OCI-LY3 (cell line): ENCODE results near the gene GGA2.
"Not testable (repeated sequence)": the region's sequence is repeated elsewhere in the genome, so short reads cannot be mapped to it uniquely, and the experiment has no call there.

Experiments
- H2AFZ ChIP-seq: fragments of 200-600, 300-600 bp; shearing (Covaris generic); 2 replicates; pipeline ENCODE4 v1.6.0; 2014; ENCODE audit warnings: antibody characterized with exemption, low read depth, low read length
- H3K27ac ChIP-seq: fragments of 200-600, 300-600 bp; sonication (generic); 2 replicates; pipeline ENCODE4 v1.5.1; 2014; ENCODE audit warnings: mild to moderate bottlenecking, low read length, moderate library complexity, mixed read lengths
- H3K27me3 ChIP-seq: fragments of 200-600, 300-600 bp; sonication (generic); 2 replicates; pipeline ENCODE4 v1.6.1; 2014; ENCODE audit warnings: low read depth, low read length, mixed read lengths
- H3K36me3 ChIP-seq: fragments of 200-600, 300-600 bp; sonication (generic); replicated peaks from 2 replicates; pipeline ENCODE3; 2014; ENCODE audit warnings: low read depth, low read length, mixed read lengths
- H3K4me1 ChIP-seq: fragments of 300-600, 200-600 bp; sonication (generic); 2 replicates; pipeline ENCODE4 v1.6.1; 2014; ENCODE audit warnings: low read length, mixed read lengths
- H3K4me2 ChIP-seq: fragments of 200-600, 300-600 bp; sonication (generic); 2 replicates; pipeline ENCODE4 v1.6.1; 2014; ENCODE audit warnings: low read length, mixed read lengths
- H3K4me3 ChIP-seq: fragments of 300-600, 200-600 bp; sonication (generic); 2 replicates; pipeline ENCODE4 v1.5.1; 2014; ENCODE audit warnings: antibody characterized with exemption, mild to moderate bottlenecking, low read length, moderate library complexity
- H3K79me2 ChIP-seq: fragments of 300-600, 200-600 bp; shearing (Covaris generic); 2 replicates; pipeline ENCODE4 v1.6.1; 2014; ENCODE audit warnings: mild to moderate bottlenecking, low read length, mixed read lengths
- H3K9ac ChIP-seq: fragments of 300-600, 200-600 bp; shearing (Covaris generic); 2 replicates; pipeline ENCODE4 v1.6.0; 2014; ENCODE audit warnings: mild to moderate bottlenecking, low read length, moderate library complexity
- H3K9me3 ChIP-seq: fragments of 200-600, 300-600 bp; shearing (Covaris generic); 2 replicates; pipeline ENCODE4 v1.6.1; 2014; ENCODE audit warnings: low read length, mixed read lengths; ENCODE audit not compliant: insufficient read depth
- H4K20me1 ChIP-seq: fragments of 200-600, 300-600 bp; sonication (generic); 2 replicates; pipeline ENCODE4 v1.6.1; 2016; ENCODE audit warnings: low read length, mixed read lengths; ENCODE audit not compliant: insufficient read depth
- EZH2phosphoT487 ChIP-seq: fragments of 200-600 bp; shearing (Covaris generic); IDR thresholded peaks from 2 replicates; pipeline ENCODE4 v1.6.1; 2018; ENCODE audit warnings: antibody characterized with exemption, mixed run types, low read depth
- TF ChIP-seq, protein P1 (sequence below): fragments of 200-600, 300-600 bp; sonication (generic); IDR thresholded peaks from 2 replicates; pipeline ENCODE4 v1.5.1; 2014; ENCODE audit warnings: antibody characterized with exemption, low read length, low read depth

The GGA2 gene

DNA sequence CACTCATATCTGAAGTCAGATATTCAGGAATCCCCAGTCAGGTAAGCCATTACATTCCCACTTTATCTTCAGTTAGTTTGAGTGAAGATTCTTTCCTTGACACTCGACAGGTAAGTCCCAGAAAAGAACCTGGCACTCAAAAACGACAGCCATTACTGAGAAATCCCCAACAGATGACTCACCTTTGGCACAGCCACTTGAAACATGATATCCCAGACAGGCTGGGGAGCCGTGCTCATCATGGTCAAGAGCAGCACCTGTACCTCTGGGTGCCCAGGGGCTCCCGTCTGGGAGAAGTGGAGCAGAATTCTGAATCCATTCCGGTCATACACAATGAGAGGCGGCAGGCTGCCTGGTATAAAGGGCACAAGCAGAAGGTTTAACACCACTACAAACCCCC, 40.5 kb downstream of the GGA2 start:
- Histone ChIP-seq H3K4me1 (no peaks in the 10 kb centered on the region), H3K4me2 (no peak overlapping the region), H3K9me3 (no peaks in the 10 kb centered on the region), H3K27ac (no peak overlapping the region), H3K4me3 (no peak overlapping the region), H4K20me1 (peaks cover 3% of the 10 kb centered on the region; the same call in 1 of the 2 replicates), H3K79me2 (no peaks in the 10 kb centered on the region), H3K9ac (no peak overlapping the region), H3K27me3 (no peaks in the 10 kb centered on the region), H2AFZ (no peak overlapping the region), H3K36me3 (peaks cover 59% of the 10 kb centered on the region)
- TF ChIP-seq, protein P1, sequence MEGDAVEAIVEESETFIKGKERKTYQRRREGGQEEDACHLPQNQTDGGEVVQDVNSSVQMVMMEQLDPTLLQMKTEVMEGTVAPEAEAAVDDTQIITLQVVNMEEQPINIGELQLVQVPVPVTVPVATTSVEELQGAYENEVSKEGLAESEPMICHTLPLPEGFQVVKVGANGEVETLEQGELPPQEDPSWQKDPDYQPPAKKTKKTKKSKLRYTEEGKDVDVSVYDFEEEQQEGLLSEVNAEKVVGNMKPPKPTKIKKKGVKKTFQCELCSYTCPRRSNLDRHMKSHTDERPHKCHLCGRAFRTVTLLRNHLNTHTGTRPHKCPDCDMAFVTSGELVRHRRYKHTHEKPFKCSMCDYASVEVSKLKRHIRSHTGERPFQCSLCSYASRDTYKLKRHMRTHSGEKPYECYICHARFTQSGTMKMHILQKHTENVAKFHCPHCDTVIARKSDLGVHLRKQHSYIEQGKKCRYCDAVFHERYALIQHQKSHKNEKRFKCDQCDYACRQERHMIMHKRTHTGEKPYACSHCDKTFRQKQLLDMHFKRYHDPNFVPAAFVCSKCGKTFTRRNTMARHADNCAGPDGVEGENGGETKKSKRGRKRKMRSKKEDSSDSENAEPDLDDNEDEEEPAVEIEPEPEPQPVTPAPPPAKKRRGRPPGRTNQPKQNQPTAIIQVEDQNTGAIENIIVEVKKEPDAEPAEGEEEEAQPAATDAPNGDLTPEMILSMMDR: no peak

DNA sequence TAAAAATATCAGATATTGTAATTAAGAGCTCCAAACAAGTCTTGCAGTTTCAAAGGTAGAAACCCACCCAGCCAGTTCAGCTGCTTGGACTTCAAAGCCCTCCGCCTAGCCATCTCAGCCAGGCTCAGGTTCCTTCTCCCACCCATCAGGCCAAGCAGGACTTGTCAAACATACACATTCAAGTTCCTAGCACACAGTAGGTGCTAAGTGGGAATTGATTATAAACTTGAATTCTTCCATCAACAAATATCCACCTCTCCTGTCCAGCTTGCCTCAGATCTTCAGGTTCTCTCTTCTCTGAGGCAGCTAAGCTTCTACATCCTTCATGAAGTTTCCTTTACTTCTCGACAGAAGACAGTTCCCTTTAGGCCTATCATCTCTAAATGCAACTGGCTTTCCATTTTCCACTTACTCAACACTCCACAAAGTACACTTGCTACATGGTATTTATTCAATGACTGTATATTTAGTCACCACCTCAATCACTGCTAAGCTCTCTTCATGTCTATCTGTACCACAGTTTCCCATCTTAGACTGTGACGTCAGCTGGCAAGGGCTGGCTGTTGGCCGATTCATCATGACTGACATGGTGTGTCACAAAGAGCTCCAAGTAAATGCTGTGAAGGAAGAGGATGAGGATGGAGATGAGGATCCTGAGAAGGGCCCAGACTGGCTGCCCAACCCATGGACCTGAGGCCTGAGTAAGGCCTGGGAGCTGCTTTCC, 44.0 kb downstream of the GGA2 start:
- Histone ChIP-seq H3K9ac (no peak overlapping the region), H3K27ac (no peak overlapping the region), H3K4me3 (no peak overlapping the region), H3K79me2 (no peaks in the 10 kb centered on the region), H3K4me2 (no peak overlapping the region), H2AFZ (no peak overlapping the region), H3K4me1 (no peaks in the 10 kb centered on the region), H3K9me3 (no peaks in the 10 kb centered on the region), H4K20me1 (peaks cover 3% of the 10 kb centered on the region; the same call in 1 of the 2 replicates), H3K36me3 (peaks cover 43% of the 10 kb centered on the region), H3K27me3 (no peaks in the 10 kb centered on the region)
- TF ChIP-seq EZH2phosphoT487: no peak
- TF ChIP-seq, protein P1: no peak

DNA sequence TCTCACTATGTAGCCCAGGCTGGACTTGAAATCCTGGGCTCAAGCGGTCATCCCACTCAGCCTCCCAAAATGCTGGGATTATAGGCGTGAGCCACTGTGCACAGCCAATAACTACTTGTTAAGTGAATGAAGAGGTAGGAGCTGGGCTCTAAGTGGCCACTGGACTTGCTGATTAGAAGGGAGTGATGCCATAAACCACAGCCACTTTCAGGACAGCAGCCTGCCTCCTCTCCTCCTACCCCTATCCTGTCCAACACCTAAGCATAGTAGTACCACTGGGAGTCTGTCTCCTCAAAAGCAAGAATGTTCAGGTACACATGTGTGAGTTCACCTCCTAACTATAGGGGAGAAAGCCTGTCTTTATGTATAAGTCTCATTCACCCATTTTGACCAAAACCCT, 45.1 kb downstream of the GGA2 start:
- Histone ChIP-seq H3K4me3 (no peak overlapping the region), H3K27me3 (no peaks in the 10 kb centered on the region), H4K20me1 (peaks cover 3% of the 10 kb centered on the region; the same call in 1 of the 2 replicates), H3K4me2 (no peak overlapping the region), H3K36me3 (peaks cover 37% of the 10 kb centered on the region), H3K27ac (no peak overlapping the region), H3K79me2 (no peaks in the 10 kb centered on the region), H2AFZ (no peak overlapping the region), H3K4me1 (no peaks in the 10 kb centered on the region), H3K9ac (no peak overlapping the region), H3K9me3 (no peaks in the 10 kb centered on the region)
- TF ChIP-seq EZH2phosphoT487: no peak
- TF ChIP-seq, protein P1: no peak

DNA sequence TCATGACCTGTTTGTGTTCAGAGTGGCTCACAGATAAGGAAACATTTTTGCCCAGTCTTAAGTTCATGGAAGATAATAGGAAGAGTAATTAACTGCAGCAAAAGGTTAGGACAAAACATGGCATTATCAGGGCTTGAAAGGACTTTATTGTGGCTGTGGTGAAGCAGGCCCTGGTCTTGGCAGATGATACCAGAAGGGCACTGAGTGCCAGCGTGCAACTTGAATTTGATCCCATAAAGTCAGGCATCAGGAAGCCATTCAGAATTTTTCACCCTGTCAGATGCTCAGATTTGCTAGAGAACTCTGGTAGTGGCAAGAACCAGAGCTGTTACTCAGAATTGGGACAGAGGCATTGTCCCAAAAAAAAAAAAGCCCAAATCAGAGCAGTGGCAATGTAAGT, 46.1 kb downstream of the GGA2 start:
- peaks cover 3% of the 10 kb centered on the region; the same call in 1 of the 2 replicates for H4K20me1 ChIP-seq
- no peaks in the 10 kb centered on the region for H3K9me3 ChIP-seq
- TF ChIP-seq, protein P1: no peak
- TF ChIP-seq EZH2phosphoT487: no peak
- H3K4me3 ChIP-seq: no peak overlapping the region
- H3K27ac ChIP-seq: no peak overlapping the region
- no peaks in the 10 kb centered on the region for H3K79me2 ChIP-seq
- H3K36me3 ChIP-seq: peaks cover 27% of the 10 kb centered on the region
- H3K9ac ChIP-seq: no peak overlapping the region
- no peak overlapping the region for H2AFZ ChIP-seq
- H3K4me1 ChIP-seq: no peaks in the 10 kb centered on the region
- H3K27me3 ChIP-seq: no peaks in the 10 kb centered on the region
- no peak overlapping the region for H3K4me2 ChIP-seq

DNA sequence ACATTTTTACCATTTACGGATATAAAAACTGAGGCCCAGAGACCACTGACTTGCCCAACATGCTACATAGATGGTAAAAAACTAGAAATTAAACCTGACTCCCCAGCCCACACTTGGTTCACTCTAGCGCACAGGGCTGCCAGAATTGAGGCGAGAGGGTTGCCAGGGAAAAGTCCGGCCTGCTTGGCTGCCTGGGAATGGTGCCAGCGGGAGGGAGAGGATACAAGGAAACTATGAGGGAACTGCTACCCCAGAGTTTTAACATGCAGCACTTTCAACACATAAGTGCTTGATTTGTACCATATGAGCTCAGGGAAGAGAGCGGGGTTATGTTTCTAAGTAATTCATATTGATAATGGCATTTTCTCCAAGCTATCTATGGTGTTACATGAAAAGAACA, 47.3 kb downstream of the GGA2 start:
- not testable (repeated sequence) for H3K79me2 ChIP-seq, H2AFZ ChIP-seq, H3K27ac ChIP-seq, H3K9ac ChIP-seq, H4K20me1 ChIP-seq, H3K4me2 ChIP-seq, H3K4me1 ChIP-seq, H3K27me3 ChIP-seq, H3K9me3 ChIP-seq, H3K4me3 ChIP-seq
- H3K36me3 ChIP-seq: peaks cover 20% of the 10 kb centered on the region
